Stimulated activated CD4-positive, alpha-beta T cell treated with anti-CD3 and anti-CD28 coated beads, Interleukin-4, amount 100 ng/mL, for 24 hours (primary cell): Measurements from ENCODE around the gene DPM1.

Experiments
- DNase-seq: peaks from one replicate; pipeline ENCODE4 v3.0.0-alpha.2; 2020

The DPM1 gene

DNA sequence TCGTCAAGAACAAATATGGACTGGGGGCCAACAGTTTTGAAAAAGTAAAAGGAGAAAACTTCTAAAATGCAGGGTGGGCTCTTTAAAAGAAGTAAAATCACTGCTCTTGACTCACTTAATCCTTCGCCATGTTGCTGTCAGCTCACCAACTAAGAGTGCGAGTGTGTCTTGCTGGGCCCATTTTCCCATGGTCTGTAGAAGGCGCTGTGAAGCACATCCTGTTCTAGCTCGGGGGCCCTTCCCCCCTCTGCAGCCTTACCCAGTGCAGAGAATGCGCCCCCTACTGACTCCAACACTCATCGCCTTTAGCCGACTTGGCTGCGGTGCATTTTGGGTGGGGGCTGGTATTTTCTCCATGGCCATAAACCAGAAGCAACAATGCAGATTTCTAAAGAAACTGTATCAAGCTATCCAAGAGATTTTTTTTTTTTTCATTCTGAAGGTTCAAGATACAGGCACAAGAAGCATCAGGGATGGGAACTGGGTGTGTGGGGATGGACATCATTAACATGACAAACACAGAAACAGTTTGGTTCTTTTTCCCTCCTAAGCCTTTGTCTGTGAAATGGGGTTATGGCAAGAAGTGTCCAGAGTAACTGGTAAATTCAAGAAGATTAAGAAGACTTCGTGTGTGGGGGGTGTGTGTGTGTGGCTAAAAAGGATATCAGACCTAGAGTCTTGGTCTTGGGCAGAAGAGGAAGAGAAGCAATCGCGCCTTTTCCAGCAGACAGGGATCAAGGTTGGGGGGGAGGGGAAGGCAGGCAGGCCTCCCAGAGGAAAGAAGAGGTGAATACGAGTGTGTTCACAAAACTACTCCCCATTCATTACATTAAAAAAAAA lies 28.8 kb downstream of the DPM1 start:
- peak; percentile 94 for DNase-seq

DNA sequence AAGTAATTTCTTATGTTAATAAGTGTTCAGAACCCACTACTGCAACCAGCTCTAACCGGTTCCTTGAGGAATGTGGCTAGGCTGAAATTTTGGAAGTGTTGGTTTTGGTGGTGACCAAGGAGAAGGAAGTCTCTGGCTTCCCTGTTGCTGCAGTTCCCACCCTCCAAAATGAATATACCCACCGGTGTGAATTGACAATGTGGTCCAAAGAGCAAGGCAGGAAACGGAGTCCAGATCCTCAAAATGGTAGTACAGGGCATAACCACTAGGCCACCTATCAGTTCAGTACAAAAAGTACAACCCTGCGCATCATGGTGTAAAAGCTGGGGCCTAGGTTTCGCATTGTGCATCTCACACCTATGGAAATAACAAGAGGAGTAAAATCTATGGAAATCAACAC lies 29.9 kb downstream of the DPM1 start:
- DNase-seq, result no peak

DNA sequence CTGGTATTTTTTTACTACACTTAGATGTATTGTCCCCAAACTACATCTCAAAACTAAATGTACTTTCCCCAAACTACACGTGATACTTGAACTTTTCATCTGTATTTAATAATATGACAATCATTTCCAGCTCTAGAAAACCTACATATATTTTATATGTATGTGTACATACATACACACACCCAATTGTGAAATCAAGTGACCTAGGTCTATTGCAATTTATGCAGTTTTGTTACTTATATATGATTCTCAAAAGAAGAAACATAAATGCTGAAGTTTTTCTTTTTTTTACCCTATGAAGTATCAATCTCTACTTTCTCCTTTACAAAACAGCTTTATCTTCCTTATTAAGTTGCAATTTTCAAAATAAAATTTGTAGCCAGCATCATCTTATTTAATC lies 31.8 kb downstream of the DPM1 start:
- DNase-seq, result no peak

DNA sequence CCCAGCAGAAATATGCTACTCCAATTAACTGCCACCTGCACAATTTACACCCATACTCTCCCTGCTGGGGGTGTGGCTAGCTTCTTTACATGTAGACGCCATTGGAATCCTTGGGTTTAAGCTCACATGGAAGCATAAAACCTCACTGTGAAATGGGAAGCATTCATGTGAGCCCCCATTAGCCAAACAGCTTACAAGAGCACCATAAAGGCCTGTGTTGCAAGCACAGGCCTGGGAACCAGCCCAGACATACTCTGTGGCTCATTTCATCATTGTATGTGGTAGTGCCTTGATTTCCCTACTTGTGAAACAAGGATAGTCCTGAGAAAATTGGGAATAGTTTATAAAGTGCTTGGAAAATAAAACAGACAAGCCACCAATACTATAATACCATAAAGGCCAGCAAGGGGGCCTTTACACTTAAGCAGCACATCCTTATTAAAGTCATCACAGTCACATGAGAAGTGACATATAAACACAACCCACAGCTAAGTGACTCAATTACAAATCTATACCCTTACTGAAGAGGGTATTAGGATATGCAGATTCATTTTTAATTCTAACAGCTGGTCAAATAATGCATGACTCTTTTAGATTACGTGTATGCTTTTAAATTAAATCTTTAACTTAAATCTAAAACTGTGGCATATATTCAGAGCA lies 33.9 kb downstream of the DPM1 start:
- no peak for DNase-seq

DNA sequence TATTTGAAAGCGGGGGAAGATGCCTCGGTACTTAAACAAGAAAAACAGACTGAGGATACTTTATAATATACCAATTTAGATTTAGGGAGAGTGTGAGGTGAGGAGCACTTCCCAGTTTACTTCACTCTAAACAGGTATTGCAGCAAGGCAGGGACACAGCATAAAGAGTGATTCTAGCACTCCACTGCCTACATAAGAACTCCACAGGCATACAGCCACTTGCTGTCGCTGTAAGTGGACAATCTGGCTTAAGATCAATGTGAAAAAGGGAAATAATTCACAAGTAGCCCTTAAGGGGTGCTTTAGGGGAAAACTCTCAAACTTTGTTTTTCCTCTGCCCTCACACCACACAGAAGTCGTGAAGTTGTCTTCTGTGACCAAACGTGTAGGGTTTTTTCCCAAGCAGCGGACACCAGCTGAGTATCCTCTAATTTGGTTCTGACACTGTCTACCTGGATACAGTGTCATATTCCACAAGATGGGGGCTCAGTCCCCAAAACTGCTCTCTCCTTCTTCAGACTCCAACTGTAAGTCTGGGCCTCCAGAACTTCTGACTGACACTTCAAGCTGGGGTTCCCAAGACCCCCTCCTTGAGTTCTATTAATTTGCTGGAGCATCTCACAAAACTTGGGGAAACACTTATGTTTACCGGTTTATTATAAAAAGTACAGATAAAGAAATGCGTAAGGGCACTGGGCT lies 36.4 kb downstream of the DPM1 start:
- DNase-seq, result no peak

DNA sequence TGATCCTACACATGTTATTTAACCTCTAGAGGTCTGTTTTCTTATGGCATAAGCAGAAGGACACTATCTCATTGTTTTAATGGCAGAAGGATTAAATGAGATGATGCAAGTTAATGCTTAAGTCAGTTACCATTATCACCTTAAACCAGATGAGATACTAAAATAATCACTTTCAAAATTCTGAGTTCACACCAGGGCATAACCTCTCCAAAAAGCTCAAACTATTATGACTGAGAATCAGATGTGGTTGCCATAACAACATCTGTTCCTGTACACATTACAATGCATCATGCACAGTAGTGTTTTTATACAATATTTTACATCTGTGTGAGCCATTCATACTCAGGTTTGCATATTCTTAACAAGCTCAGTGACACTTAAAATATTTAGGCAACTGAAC lies 37.3 kb downstream of the DPM1 start:
- no peak for DNase-seq

DNA sequence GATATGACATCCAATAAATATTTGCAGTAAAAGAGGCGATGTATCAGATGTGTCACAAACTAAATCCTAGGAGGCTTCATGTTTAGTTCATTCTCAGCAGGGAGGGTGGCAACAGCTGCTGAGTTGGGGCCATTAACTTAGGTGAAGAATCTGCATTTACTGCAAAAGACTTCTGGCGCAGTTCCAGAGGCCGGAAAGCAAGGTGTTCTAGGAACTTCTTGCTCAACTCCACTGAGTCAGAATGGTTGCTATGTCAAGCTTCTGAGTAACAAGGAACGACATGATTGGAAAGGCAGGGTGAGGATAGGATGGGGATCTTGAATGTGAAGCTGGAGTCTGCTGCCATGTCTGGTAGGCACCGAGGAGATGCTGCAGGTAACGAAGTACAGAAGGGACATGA lies 38.8 kb downstream of the DPM1 start:
- no peak for DNase-seq

DNA sequence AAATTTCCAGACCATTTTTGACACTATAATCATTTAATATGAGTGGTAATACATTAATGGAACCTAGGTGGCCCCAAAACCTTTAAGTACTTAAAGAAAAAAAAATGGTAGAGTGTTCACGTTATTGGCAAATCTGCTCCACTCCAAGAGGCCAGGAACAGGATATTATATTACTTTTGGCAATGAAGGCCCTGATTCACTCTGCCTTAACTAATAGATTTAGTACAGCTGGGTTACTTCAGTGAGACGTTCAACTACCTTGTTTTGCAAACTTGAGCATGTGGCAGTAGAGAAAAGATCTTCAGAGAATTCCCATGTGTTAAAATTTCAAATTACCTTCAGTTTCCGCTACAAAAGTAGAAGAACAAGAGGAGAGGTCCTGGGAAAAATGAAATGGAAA lies 39.9 kb downstream of the DPM1 start:
- DNase-seq, result no peak

DNA sequence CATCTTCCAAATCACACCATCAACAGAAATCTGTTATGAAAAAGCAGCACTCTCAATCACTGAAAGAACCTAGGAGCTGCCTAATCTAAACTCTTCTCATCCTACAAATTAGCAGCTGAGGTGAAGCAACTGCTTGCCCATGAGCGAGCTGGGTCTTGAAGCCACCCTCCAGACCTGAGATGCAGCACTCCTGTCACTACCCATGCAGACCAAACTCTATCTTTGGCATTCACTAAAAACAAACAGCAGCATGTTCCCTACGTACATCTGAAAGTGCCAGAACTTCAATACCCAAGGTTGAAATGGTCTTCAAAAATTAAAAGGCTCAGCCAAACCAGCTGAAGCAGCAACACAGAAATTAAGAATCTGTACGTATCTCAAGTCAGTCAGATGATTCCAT lies 41.4 kb downstream of the DPM1 start:
- DNase-seq, result no peak

DNA sequence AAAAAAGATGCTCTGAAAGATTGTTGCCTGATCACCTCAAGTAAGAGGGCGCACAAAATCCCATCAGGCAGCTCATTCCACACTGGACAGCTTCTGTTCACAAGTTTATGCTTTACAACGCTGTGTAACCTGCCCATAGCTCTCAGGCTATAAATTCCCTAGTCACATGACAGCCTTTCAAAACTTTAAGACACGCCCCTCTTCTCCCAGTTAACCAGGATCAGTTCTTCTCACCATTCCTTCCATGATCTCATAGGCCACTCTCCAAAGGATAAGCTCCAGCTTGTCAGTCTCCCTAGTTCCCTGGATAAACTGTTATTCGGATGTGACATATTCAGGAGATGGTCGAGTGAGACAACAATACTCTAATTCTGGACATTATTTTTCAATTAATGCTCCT lies 42.1 kb downstream of the DPM1 start:
- no peak for DNase-seq

DNA sequence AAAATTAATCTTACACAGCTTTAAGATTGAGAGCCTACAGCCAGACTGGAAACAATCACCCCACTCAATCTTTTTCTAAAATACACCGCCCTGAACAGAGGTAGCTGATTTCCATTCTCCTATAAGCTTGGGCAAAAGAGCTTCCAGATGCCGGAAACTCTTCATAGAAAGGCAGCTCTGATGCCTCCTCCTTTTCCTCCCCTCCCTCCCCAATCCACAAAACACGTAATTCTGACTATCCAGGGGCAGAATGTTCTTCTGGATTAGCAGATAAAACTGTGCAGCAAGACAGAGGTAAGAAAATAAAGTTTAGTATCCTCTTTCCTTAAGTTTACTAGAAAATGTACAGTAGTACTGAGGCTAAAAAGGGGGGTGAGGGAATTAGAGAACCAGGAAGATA lies 42.9 kb downstream of the DPM1 start:
- DNase-seq, result no peak

DNA sequence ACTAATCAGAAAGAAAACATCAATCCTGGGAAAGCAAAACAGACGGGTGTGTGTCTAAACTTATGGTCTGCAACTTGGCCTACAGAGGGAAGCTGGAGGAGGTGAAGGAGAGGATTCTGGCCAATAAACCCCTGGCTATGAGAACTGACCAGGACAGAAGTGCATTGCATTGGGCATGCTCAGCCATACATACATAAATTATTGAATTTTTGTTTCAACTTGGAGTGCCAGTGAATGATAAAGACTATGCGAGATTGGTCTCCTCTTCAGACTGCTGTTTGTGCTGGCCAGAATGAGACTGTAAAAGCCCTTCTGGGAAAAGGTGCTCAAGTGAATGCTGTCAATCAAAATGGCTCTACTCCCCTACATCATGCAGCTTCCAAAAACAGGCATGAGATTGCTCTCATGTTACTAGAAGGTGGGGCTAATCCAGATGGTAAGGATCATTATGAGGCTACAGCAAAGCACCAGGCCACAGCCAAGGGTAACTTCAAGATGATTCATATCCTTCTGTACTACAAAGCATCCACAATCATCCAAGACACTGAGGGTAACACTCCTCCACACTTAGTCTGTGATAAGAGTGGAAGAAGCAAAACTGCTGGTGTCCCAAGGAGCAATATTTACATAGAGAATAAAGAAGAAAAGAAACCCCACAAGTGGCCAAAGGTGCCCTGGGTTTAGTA lies 44.5 kb downstream of the DPM1 start:
- DNase-seq, result peak; percentile 24

DNA sequence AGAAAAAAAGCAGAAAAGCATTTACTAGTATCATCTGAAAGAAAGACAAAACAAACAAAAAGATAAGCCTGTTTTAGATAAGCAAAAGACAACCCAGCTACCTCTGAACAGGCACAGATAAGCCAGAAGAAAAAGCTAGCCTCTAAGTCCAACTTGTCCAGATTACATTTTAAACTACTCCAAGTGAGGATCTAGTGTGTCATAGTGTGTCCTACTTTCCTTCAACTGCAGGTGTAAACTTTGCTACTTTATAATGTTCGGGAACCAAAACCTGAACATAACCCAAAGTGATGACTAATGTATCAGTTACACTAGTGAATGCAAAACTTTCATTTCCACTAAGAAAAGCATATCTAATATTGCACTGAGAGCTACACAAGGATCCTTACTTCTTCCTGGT lies 46.6 kb downstream of the DPM1 start:
- DNase-seq, result no peak

DNA sequence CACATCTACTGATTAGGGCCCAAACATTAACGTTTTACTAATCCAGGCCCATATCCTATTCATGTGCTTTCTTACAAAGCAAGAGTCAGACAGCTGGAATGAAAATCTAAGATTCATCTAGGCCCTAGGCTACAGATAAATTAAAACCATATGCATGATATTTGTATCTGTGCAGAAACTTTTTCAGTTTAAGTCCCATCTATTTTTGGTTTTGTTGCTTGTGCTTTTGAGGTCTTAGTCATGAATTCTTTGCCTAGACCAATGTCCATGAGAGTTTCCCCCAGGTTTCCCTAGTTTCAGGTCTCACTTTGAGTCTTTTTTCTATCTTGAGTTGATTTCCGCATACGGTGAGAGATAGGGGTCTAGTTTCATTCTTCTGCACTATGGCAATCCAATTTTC lies 47.3 kb downstream of the DPM1 start:
- no peak for DNase-seq

DNA sequence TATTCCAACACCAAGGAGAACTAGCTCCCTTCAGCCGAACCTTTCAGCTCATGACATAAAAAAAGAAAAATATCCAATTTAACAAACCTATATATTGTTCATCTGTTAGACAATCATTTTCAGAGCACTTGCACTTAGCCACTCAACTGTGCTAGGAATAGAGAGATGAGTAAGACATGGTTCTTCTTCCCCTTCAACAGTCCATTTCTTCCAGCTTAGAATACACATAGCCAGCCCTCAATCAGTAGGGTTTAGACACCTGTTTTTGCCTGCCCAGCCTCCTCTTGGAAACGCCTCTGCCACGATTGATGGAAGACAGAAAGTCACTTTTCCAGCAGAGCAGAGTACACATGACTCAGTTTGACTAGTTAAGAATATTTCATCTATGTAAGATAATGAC lies 48.9 kb downstream of the DPM1 start:
- no peak for DNase-seq

DNA sequence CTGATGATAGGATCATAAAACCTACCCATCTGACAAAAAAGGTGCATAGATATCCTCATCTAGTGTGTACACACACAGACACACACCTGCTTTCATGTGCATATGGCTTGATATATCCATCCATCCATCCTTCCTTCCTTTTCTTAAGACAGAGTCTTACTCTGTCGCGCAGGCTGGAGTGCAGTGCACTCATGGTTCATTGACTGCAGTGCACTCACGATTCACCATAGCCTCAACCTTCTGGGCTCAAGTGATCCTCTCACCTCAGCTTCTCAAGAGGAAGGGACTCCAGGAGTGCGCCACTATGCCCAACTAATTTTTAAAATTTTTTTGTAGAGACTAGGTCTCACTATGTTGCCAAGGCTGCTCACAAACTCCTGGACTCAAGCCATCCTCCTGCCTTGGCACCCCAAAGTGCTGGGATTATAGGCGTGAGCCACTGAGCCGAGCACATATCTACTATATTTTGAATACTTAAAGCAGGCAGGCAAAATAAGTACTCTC lies 54.2 kb downstream of the DPM1 start:
- no peak for DNase-seq

DNA sequence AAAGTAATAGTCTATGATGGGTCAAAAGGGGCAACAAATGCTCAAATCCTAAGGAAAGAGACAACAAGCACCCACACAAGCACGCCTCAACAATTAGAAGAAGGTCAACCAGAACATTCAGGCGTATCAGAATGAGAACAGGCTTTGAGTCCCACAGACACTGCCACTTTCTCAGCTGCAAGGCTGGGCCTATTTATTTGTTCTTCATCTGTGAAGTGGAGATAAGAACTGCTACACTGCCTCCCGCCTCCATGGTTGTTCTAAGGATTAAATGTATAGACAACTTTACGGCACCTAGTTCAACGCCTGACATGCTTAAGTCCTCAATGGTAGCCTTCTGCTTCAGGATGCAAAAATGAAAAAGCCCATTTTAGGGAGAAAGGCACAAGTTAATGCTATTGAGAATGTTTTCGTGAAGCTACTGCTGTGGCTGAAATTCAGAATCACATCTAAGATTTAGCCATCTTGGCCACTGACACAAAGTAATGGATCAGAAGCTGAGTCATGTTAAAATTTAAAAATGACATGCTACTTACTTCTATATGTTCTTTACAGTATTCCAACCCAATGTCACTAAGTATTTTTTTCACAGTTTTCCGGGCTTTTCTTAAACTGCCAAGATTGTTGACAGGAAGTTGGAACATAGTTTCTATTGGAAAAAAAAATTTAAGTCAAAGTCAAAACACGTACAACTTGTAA lies 54.8 kb downstream of the DPM1 start:
- no peak for DNase-seq

DNA sequence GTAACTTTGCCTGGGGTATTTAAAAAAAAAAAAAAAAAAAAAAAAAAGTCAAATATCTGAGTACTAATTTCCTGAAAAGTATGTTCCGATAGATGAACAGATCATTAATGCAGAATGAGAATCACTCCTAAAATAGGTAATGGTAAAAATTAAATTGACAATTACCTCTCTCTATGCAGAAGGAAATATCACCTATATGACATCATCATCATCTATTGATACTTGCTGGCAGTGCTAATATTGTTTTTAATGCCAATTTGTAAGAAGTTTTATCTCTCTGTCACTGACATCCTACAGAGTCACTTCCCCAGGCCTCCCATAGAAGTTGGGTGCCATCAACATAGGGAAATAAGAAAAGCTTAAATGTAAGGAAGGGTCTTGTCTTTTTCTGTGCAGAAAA lies 57.0 kb downstream of the DPM1 start:
- no peak for DNase-seq

DNA sequence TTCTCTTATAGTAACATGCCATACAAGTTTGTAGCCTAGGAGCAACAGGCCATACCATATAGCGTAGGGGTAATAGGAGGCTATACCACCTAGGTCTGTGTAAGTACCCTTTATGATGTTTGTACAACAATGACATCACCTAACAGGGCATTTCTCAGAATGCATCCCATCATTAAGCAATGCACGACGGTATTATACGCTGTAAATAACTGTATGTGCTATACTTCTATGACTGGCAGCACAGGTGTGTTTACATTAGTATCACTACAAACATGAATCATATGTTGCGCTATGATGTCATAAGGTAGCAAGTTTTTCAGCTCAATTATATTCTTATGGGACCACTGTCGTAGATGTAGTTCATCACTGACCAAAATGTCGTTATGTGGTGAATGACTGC lies 58.1 kb downstream of the DPM1 start:
- DNase-seq, result no peak

DNA sequence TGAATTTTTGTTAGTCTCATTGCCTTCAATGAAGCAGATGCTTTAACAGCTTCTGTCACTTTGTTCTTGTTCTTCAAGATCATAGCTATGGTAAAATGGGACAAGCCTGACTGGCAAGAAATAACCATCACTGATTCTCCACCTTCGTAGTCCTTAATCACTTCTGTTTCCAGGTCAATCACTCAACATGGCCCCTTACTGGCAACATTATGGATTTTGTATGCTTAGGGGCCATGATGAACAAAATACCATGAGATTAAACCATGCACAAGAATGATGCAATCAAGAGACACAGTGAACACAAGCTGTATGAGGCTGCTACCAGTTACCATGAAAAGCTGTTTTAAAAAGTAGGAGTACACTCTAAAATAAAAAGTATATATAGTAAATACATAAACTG lies 59.9 kb downstream of the DPM1 start:
- no peak for DNase-seq

DNA sequence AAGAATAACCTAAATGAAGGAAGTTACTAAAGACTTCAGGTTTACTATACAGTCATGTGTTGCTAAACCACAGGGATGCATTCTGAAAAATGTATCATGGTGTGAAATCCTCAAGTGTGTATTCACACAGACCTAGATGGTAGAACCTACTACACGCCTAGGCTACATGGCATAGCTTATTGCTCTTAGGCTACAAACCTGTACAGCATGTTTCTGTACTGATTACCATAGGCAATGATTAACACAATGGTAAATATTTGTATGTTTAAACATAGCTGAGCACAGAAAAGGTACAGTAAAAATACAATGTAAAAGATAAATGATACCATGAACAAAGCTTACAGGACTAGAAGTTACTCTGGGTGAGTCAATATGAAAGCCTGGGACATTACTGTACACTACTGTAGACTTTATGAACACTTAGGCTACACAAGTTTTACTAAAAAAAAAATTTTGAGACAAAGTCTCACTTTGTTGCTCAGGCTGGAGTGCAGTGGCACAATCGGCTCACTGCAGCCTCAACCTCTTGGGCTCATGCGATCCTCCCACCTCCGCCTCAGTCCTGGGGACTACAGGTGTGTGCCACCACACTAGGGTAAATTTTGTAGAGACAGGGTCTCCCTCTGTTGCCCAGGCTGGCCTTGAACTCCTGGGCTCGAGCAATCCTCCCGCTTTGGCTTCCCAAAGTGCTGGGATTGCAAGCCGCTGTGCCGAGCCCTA lies 63.1 kb downstream of the DPM1 start:
- no peak for DNase-seq

DNA sequence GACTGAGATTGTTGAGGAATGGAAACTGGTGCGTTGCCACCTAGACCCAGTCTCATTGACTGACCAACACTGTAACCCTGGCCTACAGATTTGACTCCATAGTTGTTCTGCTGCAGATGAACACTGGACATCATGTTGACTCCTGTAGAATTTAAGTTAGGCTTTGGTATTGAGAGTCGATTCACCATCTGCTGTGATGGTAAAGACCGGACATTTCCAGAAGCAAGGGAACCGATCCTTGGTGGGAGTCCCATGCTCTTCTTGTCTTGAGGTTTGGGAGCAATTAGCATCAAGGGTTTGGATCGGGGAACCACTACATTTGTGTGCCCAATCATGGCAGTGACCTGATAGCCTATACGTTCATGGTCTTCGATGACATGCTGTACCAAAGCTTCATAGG lies 64.7 kb downstream of the DPM1 start:
- DNase-seq, result no peak
